HCT116 (cell line): Measurements from ENCODE around the gene TOGARAM1.

Experiments
- CEBPB ChIP-seq: IDR thresholded peaks from 2 replicates; pipeline ENCODE4 v1.6.1; 2012; ENCODE audit warnings: low read depth
- ELF1 ChIP-seq: IDR thresholded peaks from 2 replicates; pipeline ENCODE4 v1.6.1; 2012; ENCODE audit warnings: low read depth, borderline replicate concordance
- FOSL1 ChIP-seq: IDR thresholded peaks from 2 replicates; pipeline ENCODE4 v1.6.1; 2012; ENCODE audit warnings: low read depth
- POLR2A ChIP-seq: IDR thresholded peaks from 2 replicates; pipeline ENCODE4 v1.7.0; 2011; ENCODE audit warnings: borderline replicate concordance; ENCODE audit not compliant: insufficient read depth, insufficient read length; ENCODE audit errors: extremely low read depth
- POLR2AphosphoS5 ChIP-seq: IDR thresholded peaks from 2 replicates; pipeline ENCODE4 v1.6.1; 2011; ENCODE audit warnings: mild to moderate bottlenecking, low read depth, low read length, moderate library complexity
- RAD21 ChIP-seq: IDR thresholded peaks from 2 replicates; pipeline ENCODE4 v1.6.1; 2012; ENCODE audit warnings: low read depth, mild to moderate bottlenecking
- TF ChIP-seq, protein P1 (sequence below), 3 experiments: fragments of 200-600 bp in 1 of 3; sonication (generic) in 1 of 3; IDR thresholded peaks in 2 of 3; conservative IDR thresholded peaks in 1 of 3; 2 replicates each; pipeline ENCODE4 v1.5.1; 2012 to 2017; ENCODE audit warnings: low read depth in 2 of 3, low read length in 2 of 3, antibody characterized with exemption in 1 of 3, borderline replicate concordance in 1 of 3, control low read depth in 1 of 3, mild to moderate bottlenecking in 1 of 3, mixed read lengths in 1 of 3, mixed run types in 1 of 3, moderate library complexity in 1 of 3; ENCODE audit not compliant: insufficient read depth in 1 of 3

DNA sequence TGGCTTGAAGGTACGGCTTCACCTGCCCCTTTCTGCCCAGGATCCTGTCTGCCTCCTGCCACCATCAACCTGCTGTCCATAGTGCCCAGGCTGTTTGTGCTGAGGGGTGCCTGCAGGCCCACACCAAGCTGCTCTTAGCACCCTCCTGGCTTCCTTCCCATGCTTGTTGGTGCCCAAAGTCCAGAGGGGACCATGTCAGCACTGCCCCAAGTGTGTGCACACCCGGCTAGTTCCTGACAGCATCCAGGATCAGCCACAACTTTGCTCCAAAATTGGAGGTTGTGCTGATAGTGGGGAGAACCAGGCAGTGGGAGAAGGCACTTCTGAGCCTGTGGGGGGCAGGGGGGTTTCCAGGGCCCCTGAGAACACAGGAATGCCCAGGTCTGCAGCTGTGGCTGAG, 77.4 kb downstream of the TOGARAM1 start:
- no peak for TF ChIP-seq CEBPB
- no peak for TF ChIP-seq ELF1
- TF ChIP-seq, protein P1, sequence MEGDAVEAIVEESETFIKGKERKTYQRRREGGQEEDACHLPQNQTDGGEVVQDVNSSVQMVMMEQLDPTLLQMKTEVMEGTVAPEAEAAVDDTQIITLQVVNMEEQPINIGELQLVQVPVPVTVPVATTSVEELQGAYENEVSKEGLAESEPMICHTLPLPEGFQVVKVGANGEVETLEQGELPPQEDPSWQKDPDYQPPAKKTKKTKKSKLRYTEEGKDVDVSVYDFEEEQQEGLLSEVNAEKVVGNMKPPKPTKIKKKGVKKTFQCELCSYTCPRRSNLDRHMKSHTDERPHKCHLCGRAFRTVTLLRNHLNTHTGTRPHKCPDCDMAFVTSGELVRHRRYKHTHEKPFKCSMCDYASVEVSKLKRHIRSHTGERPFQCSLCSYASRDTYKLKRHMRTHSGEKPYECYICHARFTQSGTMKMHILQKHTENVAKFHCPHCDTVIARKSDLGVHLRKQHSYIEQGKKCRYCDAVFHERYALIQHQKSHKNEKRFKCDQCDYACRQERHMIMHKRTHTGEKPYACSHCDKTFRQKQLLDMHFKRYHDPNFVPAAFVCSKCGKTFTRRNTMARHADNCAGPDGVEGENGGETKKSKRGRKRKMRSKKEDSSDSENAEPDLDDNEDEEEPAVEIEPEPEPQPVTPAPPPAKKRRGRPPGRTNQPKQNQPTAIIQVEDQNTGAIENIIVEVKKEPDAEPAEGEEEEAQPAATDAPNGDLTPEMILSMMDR (IDR thresholded peaks at IDR 0.05 in 2 of 3, conservative IDR thresholded peaks at IDR 0.05 in 1 of 3; ENCODE audit: borderline replicate concordance in 1 of 3, insufficient read depth in 1 of 3, low read depth in 2 of 3, low read length in 2 of 3): no peak
- no peak for TF ChIP-seq POLR2AphosphoS5
- TF ChIP-seq FOSL1: no peak
- TF ChIP-seq POLR2A: no peak
- no peak for TF ChIP-seq RAD21
